Ovary (tissue), 3 donors: ENCODE results near the gene ADGRD1.

Experiments used
- EP300 ChIP-seq: sonication (generic); formaldehyde crosslinking; IDR thresholded peaks from one replicate; pipeline ENCODE4 v1.6.1; 2017; ENCODE audit warnings: antibody characterized with exemption
- POLR2A ChIP-seq: fragments of 450-650 bp; IDR thresholded peaks from one replicate; pipeline ENCODE4 v1.6.1; 2017; ENCODE audit warnings: antibody characterized with exemption, mild to moderate bottlenecking, moderate library complexity
- TF ChIP-seq, protein P1 (sequence below), 3 donors: fragments of 450-650 bp in 2 of 3; fragments of 200-600 bp in 1 of 3; IDR thresholded peaks; one replicate each; pipeline versions ENCODE4 v1.5.1 to v1.8.0; 2016 to 2022; ENCODE audit warnings: antibody characterized with exemption in 3 of 3, mild to moderate bottlenecking in 1 of 3
- donor health status: DM: no; HTN: no; CAD: no.

- TF ChIP-seq, protein P1, sequence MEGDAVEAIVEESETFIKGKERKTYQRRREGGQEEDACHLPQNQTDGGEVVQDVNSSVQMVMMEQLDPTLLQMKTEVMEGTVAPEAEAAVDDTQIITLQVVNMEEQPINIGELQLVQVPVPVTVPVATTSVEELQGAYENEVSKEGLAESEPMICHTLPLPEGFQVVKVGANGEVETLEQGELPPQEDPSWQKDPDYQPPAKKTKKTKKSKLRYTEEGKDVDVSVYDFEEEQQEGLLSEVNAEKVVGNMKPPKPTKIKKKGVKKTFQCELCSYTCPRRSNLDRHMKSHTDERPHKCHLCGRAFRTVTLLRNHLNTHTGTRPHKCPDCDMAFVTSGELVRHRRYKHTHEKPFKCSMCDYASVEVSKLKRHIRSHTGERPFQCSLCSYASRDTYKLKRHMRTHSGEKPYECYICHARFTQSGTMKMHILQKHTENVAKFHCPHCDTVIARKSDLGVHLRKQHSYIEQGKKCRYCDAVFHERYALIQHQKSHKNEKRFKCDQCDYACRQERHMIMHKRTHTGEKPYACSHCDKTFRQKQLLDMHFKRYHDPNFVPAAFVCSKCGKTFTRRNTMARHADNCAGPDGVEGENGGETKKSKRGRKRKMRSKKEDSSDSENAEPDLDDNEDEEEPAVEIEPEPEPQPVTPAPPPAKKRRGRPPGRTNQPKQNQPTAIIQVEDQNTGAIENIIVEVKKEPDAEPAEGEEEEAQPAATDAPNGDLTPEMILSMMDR (IDR thresholded peaks at IDR 0.05), result no peak
- TF ChIP-seq EP300 (no peak), POLR2A (no peak)
Observed at GRCh38 chr12:130952171-130952954, 1.3 kb upstream of the ADGRD1 start.
